ENCODE data around the gene GADD45A. TPM values are rescaled to one million over a fixed set of nuclear protein-coding genes. Genes with fewer than 3 reads are reported as not detected.

The GADD45A gene
- total and polyA plus RNA-seq, 9 of the 15 experiments (the other 6 are each of a cell fraction or from before 2014, with no cell fraction given), result 21.3 to 156 (median 62.1) TPM

DNA sequence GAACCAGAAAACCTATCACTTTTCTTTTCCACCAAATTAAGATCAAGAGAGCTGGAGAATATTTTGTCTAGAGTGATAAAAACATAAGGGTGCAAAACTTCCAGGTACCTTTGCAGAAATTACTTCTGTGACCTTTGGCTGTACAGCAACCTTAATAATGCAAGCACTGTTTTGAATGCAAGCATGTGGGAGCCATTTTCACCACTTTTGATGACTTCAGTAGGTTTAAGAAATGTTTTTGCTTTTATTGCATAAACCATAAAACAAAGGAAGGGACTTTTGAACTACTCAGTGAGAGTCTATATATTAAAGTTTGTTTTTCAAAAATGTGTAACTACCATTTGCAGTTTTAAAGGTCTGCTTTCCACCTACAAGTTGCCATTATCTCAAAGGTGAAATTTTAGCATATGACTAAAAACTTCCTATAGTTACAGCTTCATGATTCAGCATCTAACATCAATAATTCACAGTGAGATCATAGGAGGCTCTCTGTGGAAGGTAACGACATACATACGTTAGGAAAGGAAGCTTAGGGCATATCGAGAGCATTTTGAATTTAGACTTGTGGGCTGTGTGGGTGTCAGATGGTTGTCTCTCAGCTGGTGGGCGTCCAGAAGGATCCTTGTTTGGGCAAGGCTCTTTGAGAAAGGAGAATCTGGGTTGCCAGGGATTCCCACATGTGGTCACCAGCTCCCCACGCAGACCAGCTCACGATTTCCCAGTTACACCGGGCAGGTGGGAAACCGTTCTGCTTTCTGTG lies 1.1 kb upstream of the GADD45A start (continued):
- TF ChIP-seq, protein P1, sequence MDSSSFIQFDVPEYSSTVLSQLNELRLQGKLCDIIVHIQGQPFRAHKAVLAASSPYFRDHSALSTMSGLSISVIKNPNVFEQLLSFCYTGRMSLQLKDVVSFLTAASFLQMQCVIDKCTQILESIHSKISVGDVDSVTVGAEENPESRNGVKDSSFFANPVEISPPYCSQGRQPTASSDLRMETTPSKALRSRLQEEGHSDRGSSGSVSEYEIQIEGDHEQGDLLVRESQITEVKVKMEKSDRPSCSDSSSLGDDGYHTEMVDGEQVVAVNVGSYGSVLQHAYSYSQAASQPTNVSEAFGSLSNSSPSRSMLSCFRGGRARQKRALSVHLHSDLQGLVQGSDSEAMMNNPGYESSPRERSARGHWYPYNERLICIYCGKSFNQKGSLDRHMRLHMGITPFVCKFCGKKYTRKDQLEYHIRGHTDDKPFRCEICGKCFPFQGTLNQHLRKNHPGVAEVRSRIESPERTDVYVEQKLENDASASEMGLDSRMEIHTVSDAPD (CRISPR knock-in tag; IDR thresholded peaks at IDR 0.05), result no peak
- TF ChIP-seq CBX5 (IDR thresholded peaks at IDR 0.05; ENCODE audit: borderline replicate concordance, low read depth) (no peak), DPF2 (IDR thresholded peaks at IDR 0.05) (no peak; the same call in 1 of the 2 replicates), MEIS2 (IDR thresholded peaks at IDR 0.05; ENCODE audit: partially characterized antibody) (peak; percentile 63), TBP (optimal IDR thresholded peaks at IDR 0.05; ENCODE audit: low read depth, low read length) (no peak), ETV1 (tag; conservative IDR thresholded peaks at IDR 0.05; ENCODE audit: low read depth) (0 out of 2 replicates have a peak, but pooled peaks have one; percentile 15), SAFB (IDR thresholded peaks at IDR 0.05; ENCODE audit: borderline replicate concordance, low read depth, low read length) (no peak), KAT7 (CRISPR knock-in tag; IDR thresholded peaks at IDR 0.05; ENCODE audit: borderline replicate concordance) (no peak), ZNF124 (CRISPR knock-in tag; IDR thresholded peaks at IDR 0.05) (no peak)
- TF ChIP-seq, protein P2, sequence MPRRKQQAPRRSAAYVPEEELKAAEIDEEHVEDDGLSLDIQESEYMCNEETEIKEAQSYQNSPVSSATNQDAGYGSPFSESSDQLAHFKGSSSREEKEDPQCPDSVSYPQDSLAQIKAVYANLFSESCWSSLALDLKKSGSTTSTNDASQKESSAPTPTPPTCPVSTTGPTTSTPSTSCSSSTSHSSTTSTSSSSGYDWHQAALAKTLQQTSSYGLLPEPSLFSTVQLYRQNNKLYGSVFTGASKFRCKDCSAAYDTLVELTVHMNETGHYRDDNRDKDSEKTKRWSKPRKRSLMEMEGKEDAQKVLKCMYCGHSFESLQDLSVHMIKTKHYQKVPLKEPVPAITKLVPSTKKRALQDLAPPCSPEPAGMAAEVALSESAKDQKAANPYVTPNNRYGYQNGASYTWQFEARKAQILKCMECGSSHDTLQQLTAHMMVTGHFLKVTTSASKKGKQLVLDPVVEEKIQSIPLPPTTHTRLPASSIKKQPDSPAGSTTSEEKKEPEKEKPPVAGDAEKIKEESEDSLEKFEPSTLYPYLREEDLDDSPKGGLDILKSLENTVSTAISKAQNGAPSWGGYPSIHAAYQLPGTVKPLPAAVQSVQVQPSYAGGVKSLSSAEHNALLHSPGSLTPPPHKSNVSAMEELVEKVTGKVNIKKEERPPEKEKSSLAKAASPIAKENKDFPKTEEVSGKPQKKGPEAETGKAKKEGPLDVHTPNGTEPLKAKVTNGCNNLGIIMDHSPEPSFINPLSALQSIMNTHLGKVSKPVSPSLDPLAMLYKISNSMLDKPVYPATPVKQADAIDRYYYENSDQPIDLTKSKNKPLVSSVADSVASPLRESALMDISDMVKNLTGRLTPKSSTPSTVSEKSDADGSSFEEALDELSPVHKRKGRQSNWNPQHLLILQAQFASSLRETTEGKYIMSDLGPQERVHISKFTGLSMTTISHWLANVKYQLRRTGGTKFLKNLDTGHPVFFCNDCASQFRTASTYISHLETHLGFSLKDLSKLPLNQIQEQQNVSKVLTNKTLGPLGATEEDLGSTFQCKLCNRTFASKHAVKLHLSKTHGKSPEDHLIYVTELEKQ (CRISPR knock-in tag; IDR thresholded peaks at IDR 0.05), result no peak
- TF ChIP-seq, protein P3, sequence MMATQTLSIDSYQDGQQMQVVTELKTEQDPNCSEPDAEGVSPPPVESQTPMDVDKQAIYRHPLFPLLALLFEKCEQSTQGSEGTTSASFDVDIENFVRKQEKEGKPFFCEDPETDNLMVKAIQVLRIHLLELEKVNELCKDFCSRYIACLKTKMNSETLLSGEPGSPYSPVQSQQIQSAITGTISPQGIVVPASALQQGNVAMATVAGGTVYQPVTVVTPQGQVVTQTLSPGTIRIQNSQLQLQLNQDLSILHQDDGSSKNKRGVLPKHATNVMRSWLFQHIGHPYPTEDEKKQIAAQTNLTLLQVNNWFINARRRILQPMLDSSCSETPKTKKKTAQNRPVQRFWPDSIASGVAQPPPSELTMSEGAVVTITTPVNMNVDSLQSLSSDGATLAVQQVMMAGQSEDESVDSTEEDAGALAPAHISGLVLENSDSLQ (IDR thresholded peaks at IDR 0.05), result 0 out of 2 replicates have a peak, but pooled peaks have one; percentile 10
- TF ChIP-seq, protein P4, sequence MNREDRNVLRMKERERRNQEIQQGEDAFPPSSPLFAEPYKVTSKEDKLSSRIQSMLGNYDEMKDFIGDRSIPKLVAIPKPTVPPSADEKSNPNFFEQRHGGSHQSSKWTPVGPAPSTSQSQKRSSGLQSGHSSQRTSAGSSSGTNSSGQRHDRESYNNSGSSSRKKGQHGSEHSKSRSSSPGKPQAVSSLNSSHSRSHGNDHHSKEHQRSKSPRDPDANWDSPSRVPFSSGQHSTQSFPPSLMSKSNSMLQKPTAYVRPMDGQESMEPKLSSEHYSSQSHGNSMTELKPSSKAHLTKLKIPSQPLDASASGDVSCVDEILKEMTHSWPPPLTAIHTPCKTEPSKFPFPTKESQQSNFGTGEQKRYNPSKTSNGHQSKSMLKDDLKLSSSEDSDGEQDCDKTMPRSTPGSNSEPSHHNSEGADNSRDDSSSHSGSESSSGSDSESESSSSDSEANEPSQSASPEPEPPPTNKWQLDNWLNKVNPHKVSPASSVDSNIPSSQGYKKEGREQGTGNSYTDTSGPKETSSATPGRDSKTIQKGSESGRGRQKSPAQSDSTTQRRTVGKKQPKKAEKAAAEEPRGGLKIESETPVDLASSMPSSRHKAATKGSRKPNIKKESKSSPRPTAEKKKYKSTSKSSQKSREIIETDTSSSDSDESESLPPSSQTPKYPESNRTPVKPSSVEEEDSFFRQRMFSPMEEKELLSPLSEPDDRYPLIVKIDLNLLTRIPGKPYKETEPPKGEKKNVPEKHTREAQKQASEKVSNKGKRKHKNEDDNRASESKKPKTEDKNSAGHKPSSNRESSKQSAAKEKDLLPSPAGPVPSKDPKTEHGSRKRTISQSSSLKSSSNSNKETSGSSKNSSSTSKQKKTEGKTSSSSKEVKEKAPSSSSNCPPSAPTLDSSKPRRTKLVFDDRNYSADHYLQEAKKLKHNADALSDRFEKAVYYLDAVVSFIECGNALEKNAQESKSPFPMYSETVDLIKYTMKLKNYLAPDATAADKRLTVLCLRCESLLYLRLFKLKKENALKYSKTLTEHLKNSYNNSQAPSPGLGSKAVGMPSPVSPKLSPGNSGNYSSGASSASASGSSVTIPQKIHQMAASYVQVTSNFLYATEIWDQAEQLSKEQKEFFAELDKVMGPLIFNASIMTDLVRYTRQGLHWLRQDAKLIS (CRISPR knock-in tag; IDR thresholded peaks at IDR 0.05), result 0 out of 2 replicates have a peak, but pooled peaks have one; percentile 28
- TF ChIP-seq, protein P5, sequence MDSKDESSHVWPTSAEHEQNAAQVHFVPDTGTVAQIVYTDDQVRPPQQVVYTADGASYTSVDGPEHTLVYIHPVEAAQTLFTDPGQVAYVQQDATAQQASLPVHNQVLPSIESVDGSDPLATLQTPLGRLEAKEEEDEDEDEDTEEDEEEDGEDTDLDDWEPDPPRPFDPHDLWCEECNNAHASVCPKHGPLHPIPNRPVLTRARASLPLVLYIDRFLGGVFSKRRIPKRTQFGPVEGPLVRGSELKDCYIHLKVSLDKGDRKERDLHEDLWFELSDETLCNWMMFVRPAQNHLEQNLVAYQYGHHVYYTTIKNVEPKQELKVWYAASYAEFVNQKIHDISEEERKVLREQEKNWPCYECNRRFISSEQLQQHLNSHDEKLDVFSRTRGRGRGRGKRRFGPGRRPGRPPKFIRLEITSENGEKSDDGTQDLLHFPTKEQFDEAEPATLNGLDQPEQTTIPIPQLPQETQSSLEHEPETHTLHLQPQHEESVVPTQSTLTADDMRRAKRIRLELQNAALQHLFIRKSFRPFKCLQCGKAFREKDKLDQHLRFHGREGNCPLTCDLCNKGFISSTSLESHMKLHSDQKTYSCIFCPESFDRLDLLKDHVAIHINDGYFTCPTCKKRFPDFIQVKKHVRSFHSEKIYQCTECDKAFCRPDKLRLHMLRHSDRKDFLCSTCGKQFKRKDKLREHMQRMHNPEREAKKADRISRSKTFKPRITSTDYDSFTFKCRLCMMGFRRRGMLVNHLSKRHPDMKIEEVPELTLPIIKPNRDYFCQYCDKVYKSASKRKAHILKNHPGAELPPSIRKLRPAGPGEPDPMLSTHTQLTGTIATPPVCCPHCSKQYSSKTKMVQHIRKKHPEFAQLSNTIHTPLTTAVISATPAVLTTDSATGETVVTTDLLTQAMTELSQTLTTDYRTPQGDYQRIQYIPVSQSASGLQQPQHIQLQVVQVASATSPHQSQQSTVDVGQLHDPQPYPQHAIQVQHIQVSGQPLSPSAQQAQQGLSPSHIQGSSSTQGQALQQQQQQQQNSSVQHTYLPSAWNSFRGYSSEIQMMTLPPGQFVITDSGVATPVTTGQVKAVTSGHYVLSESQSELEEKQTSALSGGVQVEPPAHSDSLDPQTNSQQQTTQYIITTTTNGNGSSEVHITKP (IDR thresholded peaks at IDR 0.05; ENCODE audit: partially characterized antibody), result no peak
